Activated CD4-positive, alpha-beta memory T cell treated with anti-CD3 and anti-CD28 coated beads, Interleukin-2, amount 10 ng/mL, durations not matched to agents 7 days and 5 days (primary cell): ENCODE measurements around the gene NHERF1. TPM values are rescaled to one million over a fixed set of nuclear protein-coding genes. Genes with fewer than 3 reads are reported as not detected.

Source experiments
- CTCF ChIA-PET: fragments of 350-600 bp; sonication (Branson Sonifier 250); formaldehyde crosslinking; loops from one replicate; lab custom pipeline; 2021; ENCODE audit warnings: antibody characterized with exemption, inconsistent platforms; lab: Charles Lee
- POLR2A ChIA-PET: fragments of 350-600 bp; sonication (Branson Sonifier 250); formaldehyde crosslinking; loops from one replicate; lab custom pipeline; 2021; ENCODE audit warnings: antibody characterized with exemption; lab: Charles Lee
- DNase-seq: peaks from one replicate; pipeline ENCODE4 v3.0.0-alpha.2; 2020
- H3K27ac Mint-ChIP-seq: one replicate; pipeline ENCODE4 v1.8.0; 2021; ENCODE audit warnings: mild to moderate bottlenecking, mixed read lengths
- H3K27me3 Mint-ChIP-seq: one replicate; pipeline ENCODE4 v1.8.0; 2021; ENCODE audit warnings: mixed read lengths
- H3K36me3 Mint-ChIP-seq: one replicate; pipeline ENCODE4 v1.8.0; 2021; ENCODE audit warnings: low read depth, mixed read lengths
- H3K4me1 Mint-ChIP-seq: one replicate; pipeline ENCODE4 v1.8.0; 2021; ENCODE audit warnings: mixed read lengths
- H3K4me3 Mint-ChIP-seq: one replicate; pipeline ENCODE4 v1.8.0; 2021; ENCODE audit warnings: mild to moderate bottlenecking, mixed read lengths
- H3K9me3 Mint-ChIP-seq: one replicate; pipeline ENCODE4 v1.8.0; 2021; ENCODE audit warnings: mixed read lengths
- total RNA-seq, 2 experiments: library from RNA; stranded (reverse); gene quantifications; one replicate each; pipeline ENCODE4 v1.2.3, GENCODE V29; 2021

The NHERF1 gene
- total RNA-seq, 2 experiments from 2014 or later: 320 to 328 TPM

GRCh38 chr17:74808714-74809430, 60.4 kb downstream of the NHERF1 start:
- DNase-seq: no peak

GRCh38 chr17:74810699-74811485, 62.5 kb downstream of the NHERF1 start:
- CTCF ChIA-PET: interaction anchor here (1.0 kb wide), 2 partner anchors 19 to 53 kb away, joined by 3 to 4 read pairs; no protein-coding TSS in a partner anchor
- peaks cover 15% of the 10 kb centered on the region for H3K36me3 Mint-ChIP-seq
- no peak overlapping the region for H3K27ac Mint-ChIP-seq
- no peaks in the 10 kb centered on the region for H3K9me3 Mint-ChIP-seq
- H3K4me1 Mint-ChIP-seq: peaks cover 11% of the 10 kb centered on the region
- POLR2A ChIA-PET: no interaction called here
- no peak for DNase-seq
- no peak overlapping the region for H3K4me3 Mint-ChIP-seq
- H3K27me3 Mint-ChIP-seq: no peaks in the 10 kb centered on the region

More at GRCh38 chr17:74808714-74809430, 60.4 kb downstream of the NHERF1 start:
- H3K4me1 Mint-ChIP-seq: no peaks in the 10 kb centered on the region
- no peaks in the 10 kb centered on the region for H3K27me3 Mint-ChIP-seq
- ChIA-PET CTCF (interaction anchor here (1.3 kb wide), 1 partner anchor 18 kb away, joined by 4 read pairs; no protein-coding TSS in a partner anchor), POLR2A (no interaction called here)
- H3K9me3 Mint-ChIP-seq: no peaks in the 10 kb centered on the region
- H3K4me3 Mint-ChIP-seq: no peak overlapping the region
- no peak overlapping the region for H3K27ac Mint-ChIP-seq
- H3K36me3 Mint-ChIP-seq: peaks cover 6% of the 10 kb centered on the region

- DNase-seq: no peak
- peaks cover 12% of the 10 kb centered on the region for H3K36me3 Mint-ChIP-seq
- no peak overlapping the region for H3K4me3 Mint-ChIP-seq
- no peak overlapping the region for H3K27ac Mint-ChIP-seq
- H3K9me3 Mint-ChIP-seq: no peaks in the 10 kb centered on the region
- H3K4me1 Mint-ChIP-seq: peaks cover 13% of the 10 kb centered on the region
- H3K27me3 Mint-ChIP-seq: no peaks in the 10 kb centered on the region
- ChIA-PET POLR2A (no interaction called here), CTCF (interaction anchor here (0.5 kb wide), 1 partner anchor 73 kb away, joined by 3 read pairs; no protein-coding TSS in a partner anchor)
Observed at GRCh38 chr17:74812109-74813009, 63.9 kb downstream of the NHERF1 start.

- Mint-ChIP-seq H3K27ac (no peak overlapping the region), H3K36me3 (peaks cover 16% of the 10 kb centered on the region), H3K4me3 (no peak overlapping the region), H3K27me3 (no peaks in the 10 kb centered on the region), H3K9me3 (no peaks in the 10 kb centered on the region), H3K4me1 (peaks cover 13% of the 10 kb centered on the region)
- ChIA-PET POLR2A (no interaction called here), CTCF (no interaction called here)
- DNase-seq: no peak
Observed at GRCh38 chr17:74814453-74814852, 66.0 kb downstream of the NHERF1 start.

GRCh38 chr17:74815067-74815466, 66.6 kb downstream of the NHERF1 start:
- no peak for DNase-seq
- no peak overlapping the region for H3K4me3 Mint-ChIP-seq
- no peaks in the 10 kb centered on the region for H3K27me3 Mint-ChIP-seq
- CTCF ChIA-PET: no interaction called here
- H3K9me3 Mint-ChIP-seq: no peaks in the 10 kb centered on the region
- peaks cover 13% of the 10 kb centered on the region for H3K4me1 Mint-ChIP-seq
- H3K36me3 Mint-ChIP-seq: peaks cover 16% of the 10 kb centered on the region
- POLR2A ChIA-PET: no interaction called here
- no peak overlapping the region for H3K27ac Mint-ChIP-seq

DNA sequence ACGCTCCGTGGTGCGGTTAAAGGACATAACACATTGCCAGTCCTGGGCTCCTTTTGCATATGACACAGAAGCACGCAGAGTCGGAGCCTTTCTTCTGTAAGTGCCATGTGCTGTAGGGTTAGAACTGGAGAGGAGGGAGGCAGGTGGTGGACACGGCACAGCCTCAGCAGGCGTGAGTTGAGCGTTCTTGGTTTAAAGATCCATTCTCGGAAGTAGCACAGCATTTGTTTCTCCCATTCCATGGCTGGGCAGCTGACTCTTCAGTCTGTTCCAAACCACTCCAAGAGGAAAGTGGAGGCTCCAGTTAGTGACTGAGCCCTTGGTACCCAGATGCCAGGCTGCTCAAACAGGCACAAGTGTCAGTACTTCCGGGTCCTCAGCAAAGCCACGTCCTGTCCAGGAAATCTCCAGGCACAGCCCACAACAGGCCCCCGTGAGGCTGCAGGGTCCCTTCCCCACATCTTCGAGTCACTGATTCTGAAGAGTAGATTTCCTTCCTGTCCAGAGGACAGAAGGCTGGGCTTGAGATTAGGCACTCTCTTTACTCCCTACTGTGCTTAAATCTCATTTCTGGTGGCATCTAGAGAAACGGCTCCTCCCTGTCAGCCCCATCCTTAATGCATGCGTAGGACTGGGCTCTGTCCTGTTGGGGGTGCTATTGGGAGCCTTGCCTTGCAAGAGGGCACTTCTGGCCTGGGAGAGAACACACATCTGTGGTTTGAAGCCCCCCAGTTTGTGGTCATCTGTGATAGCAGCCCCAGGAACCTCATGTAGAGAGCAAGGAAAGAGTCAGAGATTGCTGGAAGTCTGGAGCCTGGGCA, 67.3 kb downstream of the NHERF1 start:
- Mint-ChIP-seq H3K4me3 (no peak overlapping the region), H3K4me1 (peaks cover 13% of the 10 kb centered on the region), H3K27me3 (no peaks in the 10 kb centered on the region), H3K9me3 (no peaks in the 10 kb centered on the region), H3K36me3 (peaks cover 18% of the 10 kb centered on the region), H3K27ac (no peak overlapping the region)
- no peak for DNase-seq
- ChIA-PET CTCF (no interaction called here), POLR2A (no interaction called here)

DNA sequence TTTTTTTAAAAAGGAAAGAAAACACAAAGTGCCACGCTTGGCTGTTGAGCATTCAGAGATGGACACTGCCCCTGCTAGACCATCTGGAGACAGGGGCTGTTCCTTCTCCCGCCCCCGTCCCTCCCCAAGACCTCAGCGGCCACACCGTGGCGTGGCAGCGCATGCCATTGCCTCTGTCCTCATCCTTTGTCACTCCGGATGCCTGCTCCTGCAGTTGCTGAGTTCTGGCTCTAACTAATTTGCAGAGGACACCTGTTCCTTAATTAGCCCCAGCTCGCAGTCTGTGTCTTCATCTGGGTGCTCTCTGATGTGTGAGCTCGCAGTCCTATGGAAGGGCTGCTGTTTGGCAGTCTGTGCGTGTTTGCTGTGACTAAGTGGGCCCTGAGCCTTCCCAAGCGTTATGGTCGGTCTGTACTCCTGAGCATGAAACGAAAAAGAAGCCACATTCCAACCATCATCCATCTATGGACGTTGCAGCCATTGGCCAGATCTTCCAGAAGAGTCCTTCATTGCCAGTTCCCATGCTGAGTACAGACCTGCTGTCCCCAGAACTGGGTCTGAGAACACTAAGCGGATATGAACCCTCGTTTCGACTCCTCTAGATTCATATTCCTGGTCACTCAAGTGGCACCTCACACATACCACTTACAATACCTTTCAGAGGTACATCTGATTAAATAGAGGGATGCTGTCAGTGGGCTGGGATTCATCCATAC, 68.6 kb downstream of the NHERF1 start:
- Mint-ChIP-seq H3K27me3 (no peaks in the 10 kb centered on the region), H3K4me3 (no peak overlapping the region), H3K27ac (no peak overlapping the region), H3K4me1 (peaks cover 13% of the 10 kb centered on the region), H3K36me3 (peaks cover 23% of the 10 kb centered on the region), H3K9me3 (no peaks in the 10 kb centered on the region)
- POLR2A ChIA-PET: no interaction called here
- DNase-seq: no peak
- CTCF ChIA-PET: no interaction called here

- no peak for DNase-seq
- Mint-ChIP-seq H3K4me3 (no peak overlapping the region), H3K36me3 (peaks cover 19% of the 10 kb centered on the region), H3K27me3 (no peaks in the 10 kb centered on the region), H3K27ac (no peak overlapping the region), H3K4me1 (peaks cover 13% of the 10 kb centered on the region), H3K9me3 (no peaks in the 10 kb centered on the region)
- POLR2A ChIA-PET: no interaction called here
- CTCF ChIA-PET: no interaction called here
Observed at GRCh38 chr17:74818291-74818938, 70.0 kb downstream of the NHERF1 start.

Other genes with a start within 250 kb of the NHERF1 start
- gene CD300LB, start 217.2 kb upstream of the NHERF1 start, total RNA-seq: not detected
- 1 to 10 TPM; 3.9 to 4.1 TPM for gene CD300C, start 202.5 kb upstream of the NHERF1 start, total RNA-seq
- not detected for gene CD300H, start 181.1 kb upstream of the NHERF1 start, total RNA-seq
- not detected for gene CD300LD, start 156.3 kb upstream of the NHERF1 start, total RNA-seq
- gene CD300E, start 124.9 kb upstream of the NHERF1 start, total RNA-seq: not detected
- not detected for gene CD300LF, start 35.7 kb upstream of the NHERF1 start, total RNA-seq
- 10 to 100 TPM; 56.1 to 58.5 TPM for gene RAB37, start 11.4 kb upstream of the NHERF1 start, total RNA-seq
- gene NAT9, start 27.7 kb downstream of the NHERF1 start, total RNA-seq: 10 to 100 TPM; 32.1 to 32.3 TPM
- gene GRIN2C, start 111.3 kb downstream of the NHERF1 start, total RNA-seq: under 1 TPM in 1 of 2 experiments, not detected in 1; 0.45 TPM
- gene FDXR, start 124.4 kb downstream of the NHERF1 start, total RNA-seq: 10 to 100 TPM; 22.9 to 24.0 TPM
- gene FADS6, start 145.0 kb downstream of the NHERF1 start, total RNA-seq: not detected
- gene USH1G, start 174.6 kb downstream of the NHERF1 start, total RNA-seq: not detected
- not detected for gene OTOP2, start 175.6 kb downstream of the NHERF1 start, total RNA-seq
- gene OTOP3, start 187.3 kb downstream of the NHERF1 start, total RNA-seq: not detected
- gene HID1, start 224.1 kb downstream of the NHERF1 start, total RNA-seq: 1 to 10 TPM in 1 of 2 experiments, under 1 TPM in 1; 0.38 to 1.4 TPM
- under 1 TPM; 0.50 to 0.63 TPM for gene CDR2L, start 239.0 kb downstream of the NHERF1 start, total RNA-seq